ENCODE data around the gene CDADC1.
A peak's percentile ranks its signal among the peaks of the same experiment; 100 is the strongest.

The CDADC1 gene

DNA sequence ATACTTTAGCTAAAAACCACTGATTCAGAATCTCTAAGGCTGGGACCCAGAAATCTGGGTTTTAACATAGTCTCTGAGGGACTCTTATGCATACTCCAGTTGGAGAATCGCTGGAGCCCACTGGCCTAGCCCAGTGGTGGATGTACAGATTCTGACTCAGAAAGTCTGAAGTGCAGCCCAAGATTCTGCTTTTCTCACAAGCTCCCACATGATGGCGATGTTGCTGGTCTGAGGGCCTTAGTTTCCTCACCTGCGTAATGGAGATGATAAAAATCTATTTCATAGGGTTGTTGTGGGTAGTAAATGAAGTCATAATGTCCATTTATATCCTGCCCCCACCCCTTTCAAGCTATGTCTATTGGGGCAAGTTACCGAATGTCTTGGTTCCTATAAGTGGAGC is 7.7 kb upstream of the CDADC1 start:
- Histone ChIP-seq H3K4me1 (ENCODE audit: insufficient read depth, low read length) (peaks cover 3% of the 10 kb centered on the region; the same call in 1 of the 2 replicates), H3K27ac (ENCODE audit: low read depth, low read length) (no peak overlapping the region), H3K9me3 (ENCODE audit: insufficient read depth, low read depth, low read length) (no peaks in the 10 kb centered on the region), H3K27me3 (ENCODE audit: insufficient read depth, low read length) (no peaks in the 10 kb centered on the region), H3K36me3 (ENCODE audit: insufficient read depth, low read length) (no peaks in the 10 kb centered on the region), H3K4me3 (ENCODE audit: low read length) (no peak overlapping the region), H3K9ac (ENCODE audit: low read depth, low read length) (no peak overlapping the region)
- WGBS = 38% methylated on average over 3 of the region's 4 CpGs

DNA sequence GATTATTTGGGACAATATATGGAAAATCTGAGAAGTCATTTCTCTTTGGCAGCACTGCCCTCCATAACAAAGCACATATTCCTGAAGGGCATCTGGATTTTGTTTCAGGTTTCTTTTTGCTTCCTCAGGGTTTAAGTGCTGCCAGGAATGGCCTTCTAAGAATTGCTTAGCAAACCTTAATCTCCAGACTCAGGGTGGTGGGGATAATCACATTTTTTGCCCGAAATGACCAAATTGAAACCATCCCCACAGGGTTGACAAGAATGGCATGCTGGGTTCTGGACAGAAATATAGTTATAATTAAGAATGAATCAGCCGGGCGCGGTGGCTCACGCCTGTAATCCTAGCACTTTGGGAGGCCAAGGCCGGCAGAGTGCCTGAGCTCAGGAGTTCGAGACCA is 6.4 kb upstream of the CDADC1 start:
- Histone ChIP-seq H3K4me1 (ENCODE audit: insufficient read depth, low read length) (peaks cover 3% of the 10 kb centered on the region; the same call in 1 of the 2 replicates), H3K9ac (ENCODE audit: low read depth, low read length) (no peak overlapping the region), H3K9me3 (ENCODE audit: insufficient read depth, low read depth, low read length) (no peaks in the 10 kb centered on the region), H3K27ac (ENCODE audit: low read depth, low read length) (no peak overlapping the region), H3K4me3 (ENCODE audit: low read length) (no peak overlapping the region), H3K27me3 (ENCODE audit: insufficient read depth, low read length) (no peaks in the 10 kb centered on the region), H3K36me3 (ENCODE audit: insufficient read depth, low read length) (no peaks in the 10 kb centered on the region)
- WGBS = 97% methylated on average over 6 of the region's 7 CpGs

DNA sequence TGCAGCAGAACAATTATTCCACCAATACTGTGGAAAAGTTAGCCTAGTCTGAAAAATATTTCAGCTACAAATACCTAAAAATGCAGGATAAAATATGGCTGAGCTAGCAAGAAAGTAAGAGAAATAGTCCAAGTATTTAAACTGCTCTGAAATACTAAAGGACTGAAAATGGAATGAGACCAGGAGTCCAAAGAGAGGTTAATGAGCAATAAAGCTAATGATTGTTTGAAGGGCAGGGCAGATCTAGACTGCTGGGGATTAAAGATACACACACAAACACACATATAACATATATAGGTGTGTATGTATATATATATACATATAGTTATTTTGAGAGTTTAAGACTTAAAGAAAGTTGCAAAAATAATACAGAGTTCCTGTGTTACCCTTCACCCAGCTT is 2.6 kb upstream of the CDADC1 start:
- no peak overlapping the region for H3K4me3 ChIP-seq (ENCODE audit: low read length)
- H3K9me3 ChIP-seq (ENCODE audit: insufficient read depth, low read depth, low read length) = no peaks in the 10 kb centered on the region
- H3K27me3 ChIP-seq (ENCODE audit: insufficient read depth, low read length) = no peaks in the 10 kb centered on the region
- H3K27ac ChIP-seq (ENCODE audit: low read depth, low read length) = no peak overlapping the region
- H3K36me3 ChIP-seq (ENCODE audit: insufficient read depth, low read length) = no peaks in the 10 kb centered on the region
- peaks cover 13% of the 10 kb centered on the region; the same call in 1 of the 2 replicates for H3K4me1 ChIP-seq (ENCODE audit: insufficient read depth, low read length)
- H3K9ac ChIP-seq (ENCODE audit: low read depth, low read length) = no peak overlapping the region

DNA sequence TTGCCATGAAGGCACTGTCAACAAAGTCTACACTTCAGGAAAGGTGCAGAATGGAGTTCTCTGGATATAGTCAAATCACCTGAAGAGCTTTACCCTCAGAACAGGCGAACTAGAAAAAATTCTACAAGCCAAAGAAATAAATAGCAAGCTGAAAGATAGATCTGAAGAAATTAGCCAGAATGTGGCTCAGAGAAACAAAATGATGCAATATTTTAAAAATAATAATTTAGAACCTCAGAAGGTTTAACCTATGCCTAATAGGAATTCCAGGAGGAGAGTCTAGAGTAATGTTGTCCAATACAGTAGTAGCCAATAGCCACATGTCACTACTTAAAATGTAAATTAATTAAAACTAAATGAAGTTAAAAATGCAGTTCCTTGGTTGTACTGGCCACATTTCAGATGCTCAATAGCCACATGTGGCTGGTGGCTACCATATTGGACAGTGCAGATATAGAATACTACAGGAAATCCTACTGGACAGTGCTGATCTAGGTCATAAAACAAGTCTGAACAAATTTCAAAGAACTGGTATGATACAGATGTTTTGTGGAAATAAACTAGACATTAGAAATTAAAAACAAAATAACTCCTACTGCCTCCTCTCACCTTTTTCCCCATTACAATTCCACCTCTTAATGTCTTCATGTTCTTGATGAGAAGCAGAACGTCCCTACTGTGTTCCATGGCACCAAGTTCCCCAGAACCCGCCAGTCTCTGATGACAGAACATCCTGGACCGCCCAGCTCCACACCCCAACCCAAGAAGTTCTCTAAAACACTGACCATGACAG is 679 bp upstream of the CDADC1 start:
- Histone ChIP-seq H3K36me3 (ENCODE audit: insufficient read depth, low read length) (no peaks in the 10 kb centered on the region), H3K4me1 (ENCODE audit: insufficient read depth, low read length) (peaks cover 13% of the 10 kb centered on the region; the same call in 1 of the 2 replicates), H3K27ac (ENCODE audit: low read depth, low read length) (peak overlapping the region; percentile 32), H3K9ac (ENCODE audit: low read depth, low read length) (peak overlapping the region; percentile 73), H3K9me3 (ENCODE audit: insufficient read depth, low read depth, low read length) (no peaks in the 10 kb centered on the region), H3K4me3 (ENCODE audit: low read length) (peak overlapping the region; percentile 82), H3K27me3 (ENCODE audit: insufficient read depth, low read length) (no peaks in the 10 kb centered on the region)
- 21% methylated on average over 4 of the region's 4 CpGs for WGBS

DNA sequence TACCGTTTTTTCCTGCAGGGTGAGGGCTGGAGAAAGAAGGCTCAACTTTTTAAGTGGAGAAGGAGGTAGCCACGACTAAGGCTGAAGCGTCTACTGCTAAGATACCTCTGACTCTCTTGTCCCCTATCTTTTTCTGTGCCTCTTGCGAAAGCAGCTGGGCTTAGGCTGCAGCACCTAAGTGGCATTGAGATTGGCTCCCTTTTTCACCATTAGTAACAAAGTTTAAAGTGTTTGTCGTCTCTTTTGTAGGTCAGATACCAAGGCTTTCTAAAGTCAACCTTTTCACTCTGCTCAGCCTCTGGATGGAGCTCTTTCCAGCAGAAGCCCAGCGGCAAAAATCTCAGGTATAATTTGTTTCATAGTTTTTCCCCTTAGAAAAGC is 887 bp downstream of the CDADC1 start:
- H3K4me3 ChIP-seq (ENCODE audit: low read length) = peak overlapping the region; percentile 82
- H3K27ac ChIP-seq (ENCODE audit: low read depth, low read length) = no peak overlapping the region
- H3K27me3 ChIP-seq (ENCODE audit: insufficient read depth, low read length) = no peaks in the 10 kb centered on the region
- 5% methylated on average over 6 of the region's 6 CpGs for WGBS
- no peaks in the 10 kb centered on the region for H3K36me3 ChIP-seq (ENCODE audit: insufficient read depth, low read length)
- peak overlapping the region; percentile 56 for H3K9ac ChIP-seq (ENCODE audit: low read depth, low read length)
- H3K9me3 ChIP-seq (ENCODE audit: insufficient read depth, low read depth, low read length) = no peaks in the 10 kb centered on the region
- peaks cover 13% of the 10 kb centered on the region; the same call in 1 of the 2 replicates for H3K4me1 ChIP-seq (ENCODE audit: insufficient read depth, low read length)

DNA sequence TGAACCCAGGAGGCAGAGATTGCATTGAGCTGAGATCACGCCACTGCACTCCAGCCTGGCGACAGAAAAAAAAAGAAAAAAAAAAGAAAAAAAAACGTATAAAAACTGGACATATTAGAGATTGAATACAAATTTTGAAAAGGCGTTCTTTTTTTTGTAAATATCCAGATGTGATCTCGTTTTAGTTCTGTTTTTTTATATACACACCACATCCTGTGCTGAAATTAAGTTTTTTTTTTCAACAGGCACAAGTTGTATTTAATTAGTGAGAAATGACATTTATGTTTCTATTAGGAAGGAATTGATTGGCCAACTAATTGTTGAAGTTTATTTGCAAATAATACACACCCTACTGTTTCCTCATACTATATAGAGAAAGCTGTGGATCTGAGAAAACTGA is 3.6 kb downstream of the CDADC1 start:
- no peak overlapping the region for H3K27ac ChIP-seq (ENCODE audit: low read depth, low read length)
- H3K4me1 ChIP-seq (ENCODE audit: insufficient read depth, low read length) = peaks cover 9% of the 10 kb centered on the region; the same call in 1 of the 2 replicates
- 0 out of 2 replicates have a peak, but pooled peaks cover 7% of the 10 kb centered on the region for H3K36me3 ChIP-seq (ENCODE audit: insufficient read depth, low read length)
- no peak overlapping the region for H3K9ac ChIP-seq (ENCODE audit: low read depth, low read length)
- WGBS = 93% methylated on average over 5 of the region's 5 CpGs
- H3K4me3 ChIP-seq (ENCODE audit: low read length) = no peak overlapping the region
- H3K9me3 ChIP-seq (ENCODE audit: insufficient read depth, low read depth, low read length) = no peaks in the 10 kb centered on the region
- no peaks in the 10 kb centered on the region for H3K27me3 ChIP-seq (ENCODE audit: insufficient read depth, low read length)

DNA sequence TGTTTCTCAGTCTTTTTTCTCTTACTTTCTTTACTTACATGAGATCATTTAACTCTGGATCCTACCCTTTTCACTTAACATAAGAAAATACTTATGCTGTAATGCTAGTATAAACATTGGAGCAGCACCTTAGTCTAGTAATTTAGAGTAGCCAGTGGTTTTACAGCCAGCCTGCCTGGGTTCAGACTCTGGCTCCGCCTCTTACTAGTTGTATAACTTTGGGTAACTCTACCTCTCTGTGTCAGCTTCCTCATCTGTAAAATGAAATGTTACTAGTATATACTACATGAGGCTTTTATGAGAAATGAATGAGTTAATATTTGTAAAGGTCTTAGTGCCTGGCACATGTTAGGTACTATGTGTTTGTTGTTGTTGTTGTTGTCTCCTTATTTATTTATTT is 5.6 kb downstream of the CDADC1 start:
- peaks cover 6% of the 10 kb centered on the region; the same call in 1 of the 2 replicates for H3K4me1 ChIP-seq (ENCODE audit: insufficient read depth, low read length)
- H3K36me3 ChIP-seq (ENCODE audit: insufficient read depth, low read length) = 0 out of 2 replicates have a peak, but pooled peaks cover 11% of the 10 kb centered on the region
- H3K27ac ChIP-seq (ENCODE audit: low read depth, low read length) = no peak overlapping the region

DNA sequence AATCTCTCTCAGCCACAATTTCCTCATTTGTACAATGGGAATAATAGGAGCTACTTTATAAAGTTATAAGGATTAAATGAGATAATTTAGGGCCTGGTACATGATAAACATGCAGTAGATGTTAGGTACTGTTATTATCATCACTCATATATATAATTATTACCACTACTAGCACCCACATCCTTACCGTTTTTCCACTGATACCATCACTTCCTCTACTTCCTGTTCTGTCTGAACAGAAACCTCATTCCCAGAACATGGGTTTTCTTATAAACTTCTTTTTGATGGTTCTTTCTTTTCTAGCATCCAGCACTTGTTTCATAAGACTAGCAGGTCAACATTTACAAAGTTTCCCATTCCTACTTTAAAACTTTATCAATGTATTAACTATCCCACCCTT is 6.3 kb downstream of the CDADC1 start:
- WGBS = 85% methylated on average over 1 of the region's 1 CpG
- H3K27ac ChIP-seq (ENCODE audit: low read depth, low read length) = no peak overlapping the region
- no peaks in the 10 kb centered on the region for H3K27me3 ChIP-seq (ENCODE audit: insufficient read depth, low read length)
- 0 out of 2 replicates have a peak, but pooled peaks cover 11% of the 10 kb centered on the region for H3K36me3 ChIP-seq (ENCODE audit: insufficient read depth, low read length)
- H3K9ac ChIP-seq (ENCODE audit: low read depth, low read length) = no peak overlapping the region
- H3K4me1 ChIP-seq (ENCODE audit: insufficient read depth, low read length) = peaks cover 1% of the 10 kb centered on the region; the same call in 1 of the 2 replicates
- H3K4me3 ChIP-seq (ENCODE audit: low read length) = no peak overlapping the region
- no peaks in the 10 kb centered on the region for H3K9me3 ChIP-seq (ENCODE audit: insufficient read depth, low read depth, low read length)

More for the DNA sequence above, 5.6 kb downstream of the CDADC1 start:
- H3K9ac ChIP-seq (ENCODE audit: low read depth, low read length) = no peak overlapping the region
- no peaks in the 10 kb centered on the region for H3K9me3 ChIP-seq (ENCODE audit: insufficient read depth, low read depth, low read length)
- H3K4me3 ChIP-seq (ENCODE audit: low read length) = no peak overlapping the region
- WGBS = 79% methylated on average over 1 of the region's 1 CpG
- no peaks in the 10 kb centered on the region for H3K27me3 ChIP-seq (ENCODE audit: insufficient read depth, low read length)

DNA sequence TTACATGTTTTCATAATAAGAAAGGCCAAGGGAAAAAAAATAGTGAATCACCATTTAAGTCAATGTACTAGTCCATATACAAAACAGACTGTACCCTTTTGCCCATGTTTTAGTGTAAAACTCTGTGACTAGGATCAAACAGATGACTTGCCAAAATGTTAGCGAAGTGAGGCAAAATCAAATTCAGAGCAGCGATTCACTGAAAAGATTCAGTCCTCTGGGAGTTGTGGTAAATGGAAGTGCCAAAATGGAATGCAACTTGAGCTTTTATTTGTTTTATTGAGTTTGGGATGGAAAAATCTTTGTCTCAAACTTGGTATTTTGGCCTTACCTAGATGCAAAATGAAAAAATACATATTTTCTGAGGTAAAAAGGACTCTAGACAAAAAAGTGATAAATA is 9.1 kb downstream of the CDADC1 start:
- Histone ChIP-seq H3K4me3 (ENCODE audit: low read length) (no peak overlapping the region), H3K4me1 (ENCODE audit: insufficient read depth, low read length) (no peaks in the 10 kb centered on the region), H3K9me3 (ENCODE audit: insufficient read depth, low read depth, low read length) (no peaks in the 10 kb centered on the region), H3K9ac (ENCODE audit: low read depth, low read length) (no peak overlapping the region), H3K27ac (ENCODE audit: low read depth, low read length) (no peak overlapping the region), H3K27me3 (ENCODE audit: insufficient read depth, low read length) (no peaks in the 10 kb centered on the region), H3K36me3 (ENCODE audit: insufficient read depth, low read length) (0 out of 2 replicates have a peak, but pooled peaks cover 16% of the 10 kb centered on the region)
- WGBS = 95% methylated on average over 2 of the region's 2 CpGs

DNA sequence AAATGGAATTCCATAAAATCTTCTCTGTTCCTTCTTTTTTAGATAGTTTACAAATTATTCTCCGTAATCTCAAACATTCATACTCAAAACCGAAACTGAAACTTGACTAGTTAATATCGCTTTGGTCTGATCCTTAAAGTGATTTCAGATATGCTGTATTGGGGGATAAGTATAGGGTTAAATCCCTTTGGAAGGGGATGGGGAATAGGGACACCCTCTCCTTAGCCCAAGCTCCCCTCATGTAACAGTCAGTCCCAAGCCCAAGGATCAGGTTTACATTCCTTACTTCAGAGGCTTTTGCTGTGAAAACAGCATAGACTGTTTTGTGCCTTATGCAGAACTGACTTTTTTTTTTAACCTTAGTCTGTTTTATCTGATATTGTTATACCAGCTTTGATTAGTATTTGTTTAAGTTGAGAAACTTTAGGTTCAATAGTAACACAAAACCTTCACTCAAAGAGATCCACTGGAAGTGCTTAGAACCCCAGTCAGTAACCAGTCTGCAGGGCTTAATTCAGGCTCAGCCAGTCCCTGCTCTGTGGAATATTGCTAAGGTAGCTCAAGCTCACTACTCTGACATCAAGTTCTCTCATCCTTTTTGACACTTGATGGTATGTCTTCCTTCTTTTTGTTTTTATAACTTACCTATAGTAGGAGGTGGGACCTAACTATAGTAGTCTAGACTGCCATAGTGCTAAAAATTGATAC is 10.5 kb downstream of the CDADC1 start:
- Histone ChIP-seq H3K4me1 (ENCODE audit: insufficient read depth, low read length) (peaks cover under 1% of the 10 kb centered on the region; the same call in 1 of the 2 replicates), H3K4me3 (ENCODE audit: low read length) (no peak overlapping the region), H3K36me3 (ENCODE audit: insufficient read depth, low read length) (0 out of 2 replicates have a peak, but pooled peaks cover 16% of the 10 kb centered on the region), H3K27me3 (ENCODE audit: insufficient read depth, low read length) (no peaks in the 10 kb centered on the region), H3K9ac (ENCODE audit: low read depth, low read length) (no peak overlapping the region), H3K9me3 (ENCODE audit: insufficient read depth, low read depth, low read length) (no peaks in the 10 kb centered on the region), H3K27ac (ENCODE audit: low read depth, low read length) (no peak overlapping the region)
- 97% methylated on average over 3 of the region's 3 CpGs for WGBS

DNA sequence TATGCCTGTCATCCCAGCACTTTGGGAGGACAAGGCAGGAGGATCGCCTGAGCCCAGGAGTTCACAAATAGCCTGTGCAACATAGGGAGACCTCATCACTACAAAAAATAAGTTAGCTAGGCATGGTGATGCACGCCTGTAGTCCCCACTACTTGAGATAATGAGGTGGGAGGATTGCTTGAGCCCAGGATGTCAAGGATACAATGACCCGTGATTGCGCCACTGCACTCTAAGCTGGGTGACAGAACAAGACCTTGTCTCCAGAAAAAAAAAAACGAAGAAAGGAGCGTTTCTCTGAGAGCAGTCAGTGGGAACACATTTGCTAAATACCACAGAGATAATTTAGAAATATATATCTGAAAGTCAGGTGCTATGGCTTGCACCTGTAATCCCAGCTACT is 11.9 kb downstream of the CDADC1 start:
- no peak overlapping the region for H3K4me3 ChIP-seq (ENCODE audit: low read length)
- peaks cover 10% of the 10 kb centered on the region; the same call in 1 of the 2 replicates for H3K4me1 ChIP-seq (ENCODE audit: insufficient read depth, low read length)
- no peaks in the 10 kb centered on the region for H3K27me3 ChIP-seq (ENCODE audit: insufficient read depth, low read length)
- H3K9me3 ChIP-seq (ENCODE audit: insufficient read depth, low read depth, low read length) = no peaks in the 10 kb centered on the region
- H3K27ac ChIP-seq (ENCODE audit: low read depth, low read length) = no peak overlapping the region
- 95% methylated on average over 6 of the region's 6 CpGs for WGBS
- H3K36me3 ChIP-seq (ENCODE audit: insufficient read depth, low read length) = 0 out of 2 replicates have a peak, but pooled peaks cover 16% of the 10 kb centered on the region
- H3K9ac ChIP-seq (ENCODE audit: low read depth, low read length) = no peak overlapping the region
